ENCODE measurements around the gene DLK1. TPM values are rescaled to one million over a fixed set of nuclear protein-coding genes. Genes with fewer than 3 reads are reported as not detected.
A peak's percentile ranks its signal among the peaks of the same experiment; 100 is the strongest.

Gene DLK1
- total and polyA plus RNA-seq, 2 of the 13 experiments (the other 11 are each of a cell fraction or from before 2014, with no cell fraction given): 95.5 to 312 TPM

DNA sequence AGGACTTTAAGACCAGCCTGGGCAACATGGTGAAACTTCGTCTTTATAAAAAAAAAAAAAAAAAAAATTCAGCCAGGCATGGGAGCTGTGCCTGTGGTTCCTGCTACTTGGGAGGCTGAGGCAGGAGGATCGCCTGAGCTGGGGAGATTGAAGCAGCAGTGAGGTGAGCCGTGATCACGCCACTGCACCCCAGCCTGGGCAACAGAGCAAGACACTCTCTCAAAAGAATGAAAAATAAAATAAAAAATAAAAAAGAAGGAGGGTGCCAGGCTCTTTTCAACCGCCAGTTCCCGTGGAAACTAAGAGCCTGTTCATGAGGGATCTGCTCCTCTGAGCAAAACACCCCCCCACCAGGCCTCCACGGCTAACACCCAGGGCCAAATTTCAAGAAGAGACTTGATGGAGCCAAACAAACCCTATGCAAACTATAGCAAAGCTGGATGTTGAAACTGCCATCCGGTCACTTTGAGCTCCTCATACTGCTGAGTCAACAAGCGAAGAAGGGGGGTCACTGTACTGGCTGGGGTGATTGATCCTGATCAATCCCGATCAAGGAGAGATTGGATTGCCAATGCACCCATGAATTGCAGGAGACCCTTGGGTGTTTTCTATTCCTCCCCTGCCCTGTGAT, 23.4 kb downstream of the DLK1 start (continued):
- TF ChIP-seq ZNF33A (CRISPR knock-in tag; IDR thresholded peaks at IDR 0.05; ENCODE audit: borderline replicate concordance): no peak
- TF ChIP-seq ZFP36L1 (CRISPR knock-in tag; IDR thresholded peaks at IDR 0.05): no peak

- no peaks in the 10 kb centered on the region for H3K9me3 ChIP-seq (ENCODE audit: low read length)
- intact Hi-C loops (cut with micrococcal nuclease; ENCODE audit: unreplicated experiment) (loop anchor here (1.0 to 2.0 kb wide), 2 partner anchors 66 to 150 kb away; no protein-coding TSS in a partner anchor), in situ Hi-C loops (cut with HindIII; ENCODE audit: extremely low pct_ligation_motif_present, low pct_unique_long_range_greater_than_20kb) (no loop called here)
- ATAC-seq (peak; percentile 86), FAIRE-seq (peak; percentile 94), DNase-seq (ENCODE audit: low spot score) (peak; percentile 96)
- peaks cover 93% of the 10 kb centered on the region for H3K4me1 ChIP-seq (ENCODE audit: insufficient read depth, low read length)
- peak overlapping the region in 1 of 3 experiments; percentile 20; a peak in 1 of 6 replicates for H3K4me3 ChIP-seq (replicated peaks in 1 of 3; ENCODE audit: insufficient read depth in 1 of 3, low read depth in 2 of 3, low read length in 3 of 3)
- no peaks in the 10 kb centered on the region for H3K36me3 ChIP-seq (replicated peaks in 1 of 2; ENCODE audit: control insufficient read depth in 1 of 2, insufficient read depth in 2 of 2, low read length in 2 of 2)
- CTCF ChIA-PET (ENCODE audit: low intra/inter-chr PET ratio, low total read pairs): no interaction called here
- no peaks in the 10 kb centered on the region for H3K27me3 ChIP-seq (ENCODE audit: control insufficient read depth in 1 of 2, insufficient read depth in 2 of 2, low read length in 2 of 2)
- H4K20me1 ChIP-seq (ENCODE audit: insufficient read depth, low read length): no peaks in the 10 kb centered on the region
- 39% methylated on average over 15 of the region's 17 CpGs for WGBS (ENCODE audit: low lambda C conversion rate)
- H3K4me2 ChIP-seq (ENCODE audit: low read depth, low read length): peak overlapping the region; percentile 71
- BruUV-seq (replicated peaks): TSS peak; percentile 96
- POLR2A ChIA-PET: interaction anchor here (0.7 to 2.7 kb wide), 22 partner anchors 9 to 537 kb away, joined by 3 to 102 read pairs (median 4); no protein-coding TSS in a partner anchor
- peak overlapping the region; percentile 93 for H3K27ac ChIP-seq (ENCODE audit: extremely low read length, insufficient read depth, low read length)
- no peak overlapping the region for H2AFZ ChIP-seq (ENCODE audit: low read length)
- no peaks in the 10 kb centered on the region for H3K79me2 ChIP-seq (ENCODE audit: insufficient read depth, low read length)
- H3K9ac ChIP-seq (ENCODE audit: insufficient read depth, low read depth, low read length): peak overlapping the region; percentile 52
- TF ChIP-seq, protein P1, sequence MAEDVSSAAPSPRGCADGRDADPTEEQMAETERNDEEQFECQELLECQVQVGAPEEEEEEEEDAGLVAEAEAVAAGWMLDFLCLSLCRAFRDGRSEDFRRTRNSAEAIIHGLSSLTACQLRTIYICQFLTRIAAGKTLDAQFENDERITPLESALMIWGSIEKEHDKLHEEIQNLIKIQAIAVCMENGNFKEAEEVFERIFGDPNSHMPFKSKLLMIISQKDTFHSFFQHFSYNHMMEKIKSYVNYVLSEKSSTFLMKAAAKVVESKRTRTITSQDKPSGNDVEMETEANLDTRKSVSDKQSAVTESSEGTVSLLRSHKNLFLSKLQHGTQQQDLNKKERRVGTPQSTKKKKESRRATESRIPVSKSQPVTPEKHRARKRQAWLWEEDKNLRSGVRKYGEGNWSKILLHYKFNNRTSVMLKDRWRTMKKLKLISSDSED (CRISPR knock-in tag; IDR thresholded peaks at IDR 0.05): no peak
- TF ChIP-seq, protein P2, sequence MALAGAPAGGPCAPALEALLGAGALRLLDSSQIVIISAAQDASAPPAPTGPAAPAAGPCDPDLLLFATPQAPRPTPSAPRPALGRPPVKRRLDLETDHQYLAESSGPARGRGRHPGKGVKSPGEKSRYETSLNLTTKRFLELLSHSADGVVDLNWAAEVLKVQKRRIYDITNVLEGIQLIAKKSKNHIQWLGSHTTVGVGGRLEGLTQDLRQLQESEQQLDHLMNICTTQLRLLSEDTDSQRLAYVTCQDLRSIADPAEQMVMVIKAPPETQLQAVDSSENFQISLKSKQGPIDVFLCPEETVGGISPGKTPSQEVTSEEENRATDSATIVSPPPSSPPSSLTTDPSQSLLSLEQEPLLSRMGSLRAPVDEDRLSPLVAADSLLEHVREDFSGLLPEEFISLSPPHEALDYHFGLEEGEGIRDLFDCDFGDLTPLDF (CRISPR knock-in tag; IDR thresholded peaks at IDR 0.05): no peak
- TF ChIP-seq ZNF564 (CRISPR knock-in tag; IDR thresholded peaks at IDR 0.05): peak; percentile 83
- no peak for TF ChIP-seq ATRX (CRISPR knock-in tag; IDR thresholded peaks at IDR 0.05; ENCODE audit: borderline replicate concordance)
- TF ChIP-seq HBP1 (CRISPR knock-in tag; IDR thresholded peaks at IDR 0.05; ENCODE audit: low read depth): peak; percentile 40; the same call in 1 of the 2 replicates
- TF ChIP-seq, protein P3, sequence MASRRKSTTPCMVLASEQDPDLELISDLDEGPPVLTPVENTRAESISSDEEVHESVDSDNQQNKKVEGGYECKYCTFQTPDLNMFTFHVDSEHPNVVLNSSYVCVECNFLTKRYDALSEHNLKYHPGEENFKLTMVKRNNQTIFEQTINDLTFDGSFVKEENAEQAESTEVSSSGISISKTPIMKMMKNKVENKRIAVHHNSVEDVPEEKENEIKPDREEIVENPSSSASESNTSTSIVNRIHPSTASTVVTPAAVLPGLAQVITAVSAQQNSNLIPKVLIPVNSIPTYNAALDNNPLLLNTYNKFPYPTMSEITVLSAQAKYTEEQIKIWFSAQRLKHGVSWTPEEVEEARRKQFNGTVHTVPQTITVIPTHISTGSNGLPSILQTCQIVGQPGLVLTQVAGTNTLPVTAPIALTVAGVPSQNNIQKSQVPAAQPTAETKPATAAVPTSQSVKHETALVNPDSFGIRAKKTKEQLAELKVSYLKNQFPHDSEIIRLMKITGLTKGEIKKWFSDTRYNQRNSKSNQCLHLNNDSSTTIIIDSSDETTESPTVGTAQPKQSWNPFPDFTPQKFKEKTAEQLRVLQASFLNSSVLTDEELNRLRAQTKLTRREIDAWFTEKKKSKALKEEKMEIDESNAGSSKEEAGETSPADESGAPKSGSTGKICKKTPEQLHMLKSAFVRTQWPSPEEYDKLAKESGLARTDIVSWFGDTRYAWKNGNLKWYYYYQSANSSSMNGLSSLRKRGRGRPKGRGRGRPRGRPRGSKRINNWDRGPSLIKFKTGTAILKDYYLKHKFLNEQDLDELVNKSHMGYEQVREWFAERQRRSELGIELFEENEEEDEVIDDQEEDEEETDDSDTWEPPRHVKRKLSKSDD (CRISPR knock-in tag; IDR thresholded peaks at IDR 0.05; ENCODE audit: low read depth): 0 out of 2 replicates have a peak, but pooled peaks have one; percentile 64
- TF ChIP-seq ZNF354B (CRISPR knock-in tag; IDR thresholded peaks at IDR 0.05): no peak
- TF ChIP-seq, protein P4, sequence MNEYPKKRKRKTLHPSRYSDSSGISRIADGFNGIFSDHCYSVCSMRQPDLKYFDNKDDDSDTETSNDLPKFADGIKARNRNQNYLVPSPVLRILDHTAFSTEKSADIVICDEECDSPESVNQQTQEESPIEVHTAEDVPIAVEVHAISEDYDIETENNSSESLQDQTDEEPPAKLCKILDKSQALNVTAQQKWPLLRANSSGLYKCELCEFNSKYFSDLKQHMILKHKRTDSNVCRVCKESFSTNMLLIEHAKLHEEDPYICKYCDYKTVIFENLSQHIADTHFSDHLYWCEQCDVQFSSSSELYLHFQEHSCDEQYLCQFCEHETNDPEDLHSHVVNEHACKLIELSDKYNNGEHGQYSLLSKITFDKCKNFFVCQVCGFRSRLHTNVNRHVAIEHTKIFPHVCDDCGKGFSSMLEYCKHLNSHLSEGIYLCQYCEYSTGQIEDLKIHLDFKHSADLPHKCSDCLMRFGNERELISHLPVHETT (CRISPR knock-in tag; conservative IDR thresholded peaks at IDR 0.05): no peak; the same call in 1 of the 2 replicates
- TF ChIP-seq PHF5A (CRISPR knock-in tag; IDR thresholded peaks at IDR 0.05; ENCODE audit: low read depth, unreplicated experiment): no peak
Observed at GRCh38 chr14:100750762-100751699, 24.3 kb downstream of the DLK1 start.
